Stimulated activated naive CD8-positive, alpha-beta T cell treated with anti-CD3 and anti-CD28 coated beads, Interleukin-15, Interleukin-2, amounts not matched to agents 100 U/mL and 50 U/mL, for 24 hours (primary cell): ENCODE measurements around the gene MFSD11.
"Not testable (repeated sequence)": the region's sequence is repeated elsewhere in the genome, so short reads cannot be mapped to it uniquely, and the experiment has no call there.

Source experiments
- ATAC-seq: fragments of 150-1000 bp; cut with Tn5 transposase; one replicate; pipeline ENCODE4 v1.10.0; 2021
- DNase-seq: peaks from one replicate; pipeline ENCODE4 v3.0.0; 2021

MFSD11 gene

DNA sequence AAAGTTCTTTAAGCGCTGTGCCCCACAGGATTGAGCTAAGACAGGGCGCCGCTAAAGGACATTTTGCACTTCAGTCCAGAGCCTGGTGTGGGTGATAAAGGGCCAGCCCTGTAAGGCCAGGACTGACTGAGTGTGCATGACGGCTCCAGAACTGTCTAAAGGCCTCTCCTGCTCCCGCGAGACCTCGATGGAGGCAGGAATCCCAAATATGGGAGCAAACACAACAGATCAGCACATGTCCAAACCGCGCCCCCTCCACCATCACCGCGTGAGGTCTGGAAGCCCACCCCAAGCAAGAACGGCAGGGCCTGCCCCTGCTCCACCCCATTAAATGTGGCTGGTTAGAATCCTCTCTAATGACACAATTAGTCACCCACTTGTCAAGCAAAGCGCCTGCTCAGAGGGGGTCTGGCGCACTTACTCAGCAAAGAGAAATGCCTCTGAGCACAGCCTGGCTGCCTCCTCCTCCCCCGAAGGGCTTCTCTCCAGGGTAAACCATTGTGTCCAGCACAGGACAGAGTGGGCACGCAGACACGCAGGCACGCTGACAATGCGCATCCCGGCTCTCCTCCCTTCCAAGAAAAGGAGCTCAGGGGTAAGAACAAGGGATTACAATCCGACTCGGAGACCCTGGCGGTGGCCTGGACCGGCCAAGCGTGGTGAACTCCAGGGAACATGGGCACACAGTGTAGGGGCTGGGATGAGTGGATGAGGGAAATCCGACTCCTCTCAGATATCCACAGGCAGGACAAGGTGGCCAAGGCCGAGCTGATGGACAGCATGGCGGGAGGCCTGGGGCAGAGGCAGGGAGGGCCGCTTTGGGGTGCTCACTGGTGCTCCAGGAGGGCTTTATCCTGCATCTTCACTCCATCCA, 28.6 kb upstream of the MFSD11 start:
- ATAC-seq (no peak), DNase-seq (no peak)

DNA sequence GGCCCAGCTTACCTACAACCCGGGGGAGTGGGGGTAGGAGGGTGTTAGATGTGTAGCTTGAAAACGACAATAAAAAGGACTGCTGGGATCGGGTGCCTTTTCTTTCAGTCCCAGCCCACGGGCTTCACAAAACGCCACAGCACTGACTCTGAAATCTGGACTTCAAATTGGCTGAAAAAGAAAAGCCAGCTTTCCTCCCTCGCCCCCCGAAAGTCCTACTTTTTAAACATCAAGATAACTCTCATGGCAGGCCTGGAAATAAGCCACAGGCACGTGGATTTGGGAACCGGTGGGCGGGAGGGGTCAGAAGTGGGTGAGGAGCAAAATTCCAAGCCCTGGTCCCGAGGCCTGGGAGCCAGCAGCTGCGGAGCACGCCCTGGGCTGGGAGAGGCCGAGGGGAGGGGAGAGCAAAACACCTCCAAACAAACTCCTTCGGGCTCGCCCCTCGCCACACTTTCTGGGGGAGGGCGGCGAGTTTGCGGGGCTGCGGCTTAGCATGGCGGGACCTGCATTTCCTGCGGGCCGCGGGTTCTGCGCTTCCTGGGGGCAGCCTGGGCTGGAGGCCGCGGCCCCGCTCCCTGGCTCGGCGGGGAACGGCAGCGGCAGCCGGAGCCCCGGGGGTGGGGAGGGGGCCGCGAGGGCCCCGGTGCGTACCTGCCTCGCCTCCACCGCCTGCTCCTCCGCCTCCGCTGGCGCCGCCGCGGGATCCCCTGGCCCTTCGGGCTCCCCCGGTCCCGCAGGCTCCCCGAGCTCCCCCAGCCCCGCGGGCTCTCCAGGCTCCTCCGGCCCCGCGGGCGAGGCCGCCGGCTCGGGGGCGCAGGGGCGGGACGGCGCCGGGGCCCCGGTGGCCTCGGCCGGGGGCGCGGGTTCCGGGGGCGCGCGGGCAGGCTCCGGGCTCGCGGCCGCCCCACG, 27.7 kb upstream of the MFSD11 start:
- DNase-seq = peak; percentile 31
- peak; percentile 19 for ATAC-seq

DNA sequence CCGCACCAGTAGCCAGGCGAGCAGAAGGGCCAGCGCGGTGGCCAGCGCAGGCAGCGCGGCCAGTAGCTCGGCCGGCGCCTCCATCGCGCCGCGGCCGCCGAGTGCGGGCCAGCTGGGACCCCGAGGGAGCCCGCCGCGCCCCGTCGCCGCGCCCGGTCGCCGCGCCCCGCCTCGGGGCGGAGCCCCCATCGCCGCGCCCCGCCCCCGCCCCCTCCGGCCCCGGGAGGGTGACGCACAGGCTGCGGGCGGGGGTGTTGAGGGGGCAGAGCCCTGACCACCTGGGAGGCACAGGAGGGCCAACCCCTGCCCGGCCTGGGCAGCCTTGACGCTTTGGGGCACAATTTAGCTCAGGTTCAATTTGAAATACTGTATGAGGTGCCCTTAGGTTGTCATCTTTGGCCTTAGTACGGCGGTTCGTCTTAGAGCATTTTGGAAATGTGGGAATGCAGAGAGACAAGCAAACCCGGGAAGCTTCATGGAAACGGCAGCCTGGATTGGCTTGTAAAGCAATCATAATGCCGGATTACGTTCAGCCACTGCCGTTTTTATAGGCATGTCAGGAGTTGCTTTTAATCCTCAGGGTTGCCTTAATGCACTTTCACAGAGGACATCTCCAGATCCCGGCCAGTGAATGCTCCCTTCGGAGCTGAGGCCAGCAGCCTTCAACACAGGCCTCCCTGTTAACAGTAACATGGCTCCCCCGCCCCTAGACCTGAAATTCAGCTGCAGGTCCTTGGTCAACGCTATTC, 26.9 kb upstream of the MFSD11 start, which contains the start of gene MXRA7:
MXRA7 (minus strand) TSS at position 103 of the 749 bp plus-strand sequence; CDS start at position 84, 19 bp downstream.
- DNase-seq (peak; percentile 77), ATAC-seq (peak; percentile 73)

DNA sequence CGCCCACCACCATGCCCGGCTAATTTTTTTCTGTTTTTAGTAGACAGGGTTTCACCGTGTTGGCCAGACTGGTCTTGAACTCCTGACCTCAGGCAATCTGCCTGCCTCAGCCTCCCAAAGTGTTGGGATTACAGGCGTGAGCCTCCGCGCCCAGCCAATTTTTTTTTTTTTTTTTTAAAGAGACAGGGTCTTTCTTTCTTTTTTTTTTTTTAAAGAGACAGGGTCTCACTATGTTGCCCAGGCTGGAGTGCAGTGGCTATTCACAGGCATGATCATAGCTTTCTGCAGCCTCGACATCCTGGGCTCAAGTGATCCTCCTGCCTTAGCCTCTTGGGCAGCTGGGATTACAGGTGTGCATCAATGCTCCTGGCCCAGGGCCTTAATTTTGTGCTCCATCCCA, 25.6 kb upstream of the MFSD11 start:
- not testable (repeated sequence) for ATAC-seq, DNase-seq

DNA sequence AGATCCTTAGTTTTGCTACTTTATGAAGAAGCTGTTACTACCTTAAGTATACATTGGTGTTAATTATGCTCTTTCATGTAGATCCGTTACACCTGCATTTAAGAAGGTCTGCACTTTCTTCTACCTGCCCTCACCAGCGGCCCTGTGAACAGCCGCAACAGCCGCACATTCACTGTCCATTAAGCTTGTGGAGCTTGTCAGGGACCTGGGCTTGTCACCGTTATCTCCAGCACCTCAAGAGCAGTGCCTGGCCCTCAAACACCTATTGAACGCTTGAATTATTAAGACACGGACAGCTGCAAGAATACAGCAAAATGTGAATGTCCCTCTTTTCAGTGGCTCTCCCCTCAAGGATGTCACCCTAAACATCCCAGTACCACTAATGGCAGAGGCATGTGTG, 24.2 kb upstream of the MFSD11 start:
- DNase-seq (no peak), ATAC-seq (no peak)

DNA sequence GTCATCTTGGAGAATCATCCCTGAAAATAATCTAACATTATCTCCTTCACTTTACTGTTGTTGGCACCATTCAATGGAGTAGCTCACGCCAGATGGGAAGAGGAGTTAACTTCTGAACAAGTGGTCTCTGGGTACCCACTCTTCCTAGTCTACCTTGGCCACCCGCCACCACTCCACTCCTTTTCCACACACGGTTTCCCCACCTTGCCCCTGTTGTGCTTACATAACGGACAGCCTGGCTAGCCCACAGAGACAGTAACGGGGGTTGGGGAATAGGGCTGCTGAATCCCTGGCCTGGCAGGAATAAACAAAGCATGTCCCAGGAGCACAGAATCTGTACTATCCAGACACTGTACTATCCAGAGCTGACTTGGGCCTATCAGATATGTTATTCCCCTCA, 23.6 kb upstream of the MFSD11 start:
- ATAC-seq (no peak), DNase-seq (no peak)

DNA sequence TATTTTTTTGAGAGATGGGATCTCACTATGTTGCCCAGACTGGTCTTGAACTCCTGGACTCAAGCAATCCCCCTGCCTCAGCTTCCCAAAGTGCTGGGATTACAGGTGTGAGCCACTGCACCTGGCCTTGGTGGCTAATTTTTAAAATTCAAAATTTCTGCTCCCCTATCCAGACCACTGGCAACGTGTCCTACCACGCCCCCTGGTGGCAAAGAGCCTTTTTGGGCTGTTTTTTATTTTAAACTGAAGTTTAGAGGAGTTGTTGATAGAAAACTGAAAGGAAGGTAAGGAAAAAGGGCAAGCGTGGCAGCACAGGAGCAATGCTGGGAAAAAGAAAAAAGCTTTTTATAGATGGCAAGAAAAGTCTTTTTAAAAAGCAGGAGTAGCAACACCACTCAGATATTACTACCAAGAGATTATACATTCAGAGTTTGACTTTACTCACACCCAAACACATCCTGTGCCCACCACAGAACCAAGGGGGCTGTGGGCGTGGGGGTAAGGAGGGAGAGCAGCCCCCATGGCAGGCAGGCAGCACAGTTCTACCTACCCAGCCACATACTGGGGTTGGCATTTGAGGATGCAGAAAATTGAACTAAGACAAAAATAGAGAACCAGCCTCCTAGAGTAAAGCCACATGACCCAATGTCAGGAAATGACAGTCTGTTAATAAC, 23.0 kb upstream of the MFSD11 start:
- ATAC-seq = no peak
- peak; percentile 86 for DNase-seq

DNA sequence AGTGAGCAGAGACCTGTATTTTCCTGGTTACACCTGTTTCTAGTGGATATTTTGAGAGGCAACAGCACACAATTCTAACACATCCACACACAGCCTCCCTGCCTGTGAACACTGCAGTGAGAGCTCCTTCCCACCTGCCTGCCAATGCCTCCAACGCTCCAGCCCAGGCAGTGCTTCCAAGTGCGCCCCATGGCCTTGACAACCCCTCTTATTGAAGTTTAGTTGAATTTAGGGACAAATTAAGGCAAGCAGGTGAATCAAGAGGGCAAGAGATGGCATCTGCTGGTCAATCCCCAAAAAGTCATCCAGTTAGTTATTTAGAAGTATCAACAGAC, 22.5 kb upstream of the MFSD11 start:
- ATAC-seq (no peak), DNase-seq (no peak)

DNA sequence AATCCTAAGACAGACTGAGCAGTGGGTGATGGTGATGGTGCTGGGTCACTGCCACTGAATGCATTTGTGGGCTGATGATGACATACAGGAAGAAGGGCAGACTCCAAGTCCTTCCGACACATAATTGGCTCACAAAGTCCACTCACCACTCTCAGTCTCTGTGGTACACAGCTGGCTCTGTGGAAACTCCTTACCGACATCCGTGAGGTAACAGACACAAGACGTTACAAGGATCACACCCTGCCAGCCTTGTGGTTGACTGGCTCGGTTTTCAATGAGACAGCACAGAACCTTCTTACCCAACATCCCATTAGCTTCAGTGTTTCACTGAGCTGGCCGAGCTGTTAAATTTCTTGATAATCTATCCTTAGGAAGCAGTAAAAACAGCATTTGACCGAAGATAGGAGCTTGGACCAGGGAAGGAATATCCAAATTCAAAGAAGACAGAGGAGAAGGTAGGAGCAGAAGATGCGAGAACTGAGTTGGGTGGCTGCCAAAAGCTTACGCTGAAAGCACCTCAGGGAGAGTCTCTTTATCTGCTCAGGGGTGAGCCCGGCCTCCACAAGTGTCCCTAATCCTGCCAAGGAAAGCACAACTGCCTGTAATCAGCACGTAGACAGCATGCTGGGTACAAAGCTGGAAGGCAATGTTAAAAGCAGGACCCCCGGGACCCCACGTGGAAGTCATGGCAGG, 21.6 kb upstream of the MFSD11 start:
- DNase-seq (peak; percentile 67), ATAC-seq (peak; percentile 94)

DNA sequence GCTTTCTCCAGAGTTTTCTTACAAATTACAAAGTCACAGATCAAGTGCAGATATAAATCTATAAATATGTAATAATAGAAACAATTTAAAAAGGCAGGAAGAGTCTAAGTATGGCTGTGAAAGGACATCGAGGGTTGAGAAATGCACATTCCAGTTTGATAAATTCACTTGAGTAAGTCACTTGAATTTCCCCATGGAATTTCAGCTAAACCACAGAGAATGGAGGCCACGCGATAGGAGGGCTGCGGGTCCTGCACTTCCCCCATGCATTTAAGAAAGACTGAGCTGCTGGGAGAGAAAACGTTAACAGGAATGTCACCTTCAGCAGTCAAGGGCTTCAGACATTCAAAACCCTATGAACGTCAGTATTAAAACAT, 21.1 kb upstream of the MFSD11 start:
- DNase-seq (no peak), ATAC-seq (no peak)

DNA sequence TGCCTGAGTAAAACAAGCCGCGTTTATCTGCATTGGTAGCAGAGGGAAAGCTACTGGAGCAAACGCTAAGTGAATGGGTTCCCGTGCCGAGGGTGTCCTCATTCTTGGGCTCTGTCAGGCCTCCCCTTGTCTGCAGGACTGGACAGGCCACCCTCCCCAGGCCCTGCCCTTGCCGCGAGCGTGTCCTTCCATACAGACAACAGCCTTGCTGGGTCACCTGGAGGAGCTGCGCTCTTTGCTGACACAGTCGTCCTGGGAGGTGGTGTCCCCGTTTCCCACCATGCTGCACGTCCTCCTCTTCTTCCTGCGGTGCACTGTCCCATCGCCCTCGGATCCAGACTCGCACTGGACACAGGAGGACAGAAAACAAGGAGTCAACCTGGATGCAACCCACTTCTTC, 19.4 kb upstream of the MFSD11 start:
- no peak for ATAC-seq
- DNase-seq = no peak

DNA sequence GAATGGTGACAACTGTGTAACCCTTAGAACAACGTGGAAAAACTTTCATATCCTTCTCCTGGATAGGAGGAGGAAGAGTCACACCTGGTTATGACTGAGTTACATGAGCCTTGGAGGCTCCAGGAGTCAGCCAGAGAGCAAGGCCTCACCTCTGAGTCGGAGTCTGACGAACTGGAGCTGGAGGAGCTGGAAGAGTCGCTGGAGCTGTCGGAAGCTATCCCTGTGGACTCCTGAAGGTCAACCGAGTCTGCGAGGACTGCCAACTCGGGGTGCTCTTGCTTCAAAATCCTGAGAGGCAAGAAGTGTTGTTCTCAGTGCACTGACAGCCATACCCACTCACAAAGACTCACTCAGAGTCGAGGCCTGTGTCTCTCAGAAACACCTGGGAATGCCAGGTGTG, 17.7 kb upstream of the MFSD11 start:
- DNase-seq (no peak), ATAC-seq (no peak)

DNA sequence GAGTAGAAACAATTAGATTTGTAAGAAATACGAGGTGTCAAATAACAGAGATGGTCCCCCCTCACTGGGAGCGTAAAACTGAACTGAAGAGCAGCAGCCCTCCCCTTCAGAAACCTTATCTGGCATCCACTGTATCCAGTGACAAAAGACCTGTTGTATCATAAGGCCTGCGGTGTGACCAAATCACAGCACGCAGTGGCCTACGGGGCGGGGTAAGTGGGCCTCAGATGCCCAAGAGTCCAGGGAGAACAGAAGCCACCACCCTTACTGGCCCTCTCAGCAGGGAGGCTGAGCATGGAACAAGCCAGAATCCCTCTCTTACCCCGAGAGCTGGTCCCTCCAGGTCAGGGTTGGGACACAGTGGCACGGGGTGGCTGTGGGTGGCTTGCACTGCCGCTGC, 17.0 kb upstream of the MFSD11 start:
- DNase-seq = no peak
- ATAC-seq = no peak

DNA sequence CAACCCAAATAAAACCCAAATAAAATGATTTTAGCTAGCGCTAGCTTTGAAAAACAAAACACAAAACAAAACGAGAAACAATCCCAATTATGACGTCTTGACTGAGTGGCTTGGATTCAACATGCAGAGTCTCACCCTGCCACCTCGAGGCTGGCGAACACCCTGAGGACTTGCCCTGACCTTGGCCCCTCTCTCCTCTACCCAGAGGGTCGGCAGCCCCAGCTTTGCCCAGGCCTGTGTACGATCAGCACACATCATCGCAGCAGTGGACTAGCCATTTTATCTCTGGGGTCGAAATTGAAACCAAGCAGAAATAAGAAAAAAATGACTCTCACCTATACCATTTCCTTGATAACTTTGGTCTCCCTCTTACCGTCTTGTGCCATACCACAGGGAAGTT, 16.5 kb upstream of the MFSD11 start:
- no peak for ATAC-seq
- no peak for DNase-seq

DNA sequence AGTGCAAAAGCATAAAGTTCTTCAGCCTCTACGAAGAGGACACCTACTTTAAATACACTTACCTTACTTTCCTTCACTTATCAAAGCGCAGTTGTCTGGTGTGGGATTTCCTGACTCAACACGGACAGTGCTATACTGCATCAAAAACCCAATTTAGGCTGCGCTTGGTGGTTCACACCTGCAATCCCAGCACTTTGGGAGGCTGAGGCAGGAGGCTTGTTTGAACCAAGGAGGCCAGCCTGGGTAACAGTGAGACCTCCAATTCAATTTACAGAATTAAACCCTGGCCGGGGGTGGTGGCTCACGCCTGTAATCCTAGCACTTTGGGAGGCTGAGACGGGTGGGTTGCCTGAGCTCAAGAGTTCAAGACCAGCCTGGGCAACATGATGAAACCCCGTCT, 15.6 kb upstream of the MFSD11 start:
- no peak for DNase-seq
- ATAC-seq = no peak

DNA sequence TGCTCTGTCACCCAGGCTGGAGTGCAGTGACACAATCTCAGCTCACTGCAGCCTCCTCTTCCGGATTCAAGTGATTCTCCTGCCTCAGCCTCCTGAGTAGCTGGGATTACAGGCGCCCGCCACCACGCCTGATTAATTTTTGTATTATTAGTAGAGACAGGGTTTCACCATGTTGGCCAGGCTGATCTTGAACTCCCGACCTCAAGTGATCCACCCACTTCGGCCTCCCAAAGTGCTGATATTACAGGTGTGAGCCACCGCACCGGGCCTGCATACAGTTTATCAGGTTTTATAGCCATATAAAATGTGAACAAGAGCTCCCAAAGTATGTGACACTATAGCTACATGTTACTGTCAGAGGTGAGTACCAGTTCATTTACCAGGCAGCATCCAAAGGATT, 14.9 kb upstream of the MFSD11 start:
- not testable (repeated sequence) for ATAC-seq, DNase-seq

DNA sequence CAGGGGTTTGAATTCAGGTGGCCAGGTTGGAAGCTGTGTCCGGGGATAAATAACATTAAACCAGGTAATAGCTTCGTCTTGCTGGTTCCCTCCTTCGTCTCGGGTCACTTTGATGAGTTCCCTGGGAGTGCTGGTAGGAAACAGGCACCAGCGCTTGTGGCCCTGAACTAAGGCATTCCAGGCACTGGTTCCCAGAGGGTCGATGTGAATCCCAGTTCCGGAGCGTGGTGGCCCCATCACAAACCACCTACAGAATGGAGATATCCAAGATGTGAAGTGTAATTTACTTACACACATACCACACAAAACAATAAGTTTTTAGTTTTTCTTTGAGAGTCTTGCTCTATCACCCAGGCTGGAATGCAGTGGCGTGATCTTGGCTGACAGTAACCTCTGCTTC, 14.1 kb upstream of the MFSD11 start:
- ATAC-seq = no peak
- DNase-seq = no peak

DNA sequence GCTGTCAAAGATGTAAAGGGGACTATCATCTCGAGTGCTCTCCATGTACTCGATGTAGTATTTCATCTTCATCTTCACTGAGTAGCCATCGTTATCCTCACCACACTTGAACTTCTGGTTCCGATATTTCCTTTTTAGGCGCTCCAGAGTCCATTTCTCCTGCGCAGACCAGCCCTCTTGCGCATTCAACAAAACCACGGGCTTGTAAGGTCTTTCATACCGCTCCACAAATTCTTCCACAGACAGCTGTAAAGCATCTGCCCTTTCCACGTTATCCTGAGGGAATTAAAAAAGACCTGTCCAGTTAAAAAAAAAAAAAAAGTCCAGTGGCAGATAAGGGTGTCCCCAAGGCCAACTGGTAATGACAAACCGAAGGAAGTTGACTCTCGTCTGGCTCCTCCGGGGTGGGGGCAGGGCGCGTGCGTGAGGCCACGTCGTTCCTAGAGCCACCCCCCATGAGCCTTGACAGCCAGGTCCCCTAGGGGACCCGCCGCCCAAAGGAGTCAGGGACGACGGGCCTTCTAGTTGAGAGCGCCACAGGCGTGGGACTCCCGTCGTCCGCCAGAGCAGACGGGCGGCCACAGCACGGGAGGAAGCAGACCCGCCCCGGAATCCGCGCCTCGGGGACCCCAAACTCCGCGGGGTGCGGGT, 12.2 kb upstream of the MFSD11 start:
- DNase-seq (peak; percentile 85), ATAC-seq (peak; percentile 31)

DNA sequence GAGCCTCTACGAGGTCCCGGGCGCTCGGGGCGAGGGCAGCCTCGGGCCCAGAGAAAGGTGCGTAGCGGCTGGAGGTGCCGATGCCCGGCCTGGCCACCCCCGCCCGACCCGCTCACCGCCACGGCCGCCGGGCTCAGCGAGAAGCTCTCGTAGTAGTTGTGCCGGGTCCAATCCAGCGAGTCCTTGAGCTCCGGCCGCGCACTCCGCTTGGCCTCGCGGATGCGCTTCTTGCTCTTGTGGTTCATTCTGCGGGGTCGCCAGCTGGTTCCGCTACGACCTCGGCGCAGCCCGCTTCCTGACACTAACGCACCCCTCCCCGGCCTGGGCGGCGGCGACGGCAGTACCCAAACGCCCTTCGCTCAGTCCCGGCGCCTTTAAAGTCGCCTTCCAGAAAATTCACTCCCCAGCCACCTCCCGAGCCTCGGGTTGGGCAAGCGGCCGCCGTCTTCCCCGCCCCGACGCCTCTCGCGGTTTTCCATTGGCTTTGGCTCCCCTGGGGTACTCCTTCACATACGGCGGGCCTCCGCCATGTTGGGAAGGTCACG, 11.6 kb upstream of the MFSD11 start, which contains the start of gene JMJD6:
JMJD6 (minus strand) TSS at position 376 of the 545 bp plus-strand sequence; CDS start at position 245, 131 bp downstream.
- ATAC-seq (peak; percentile 89), DNase-seq (peak; percentile 94)
